GM18507 (cell line): ENCODE data around the gene PPTC7.
A peak's percentile ranks its signal among the peaks of the same experiment; 100 is the strongest.
"Not testable (repeated sequence)": the region's sequence is repeated elsewhere in the genome, so short reads cannot be mapped to it uniquely, and the experiment has no call there.

ENCODE experiments used
- DNase-seq: peaks from one replicate; pipeline ENCODE4 v3.0.0; 2011; ENCODE audit warnings: low read depth; ENCODE audit not compliant: insufficient read length; ENCODE audit errors: extremely low spot score
- FAIRE-seq: peaks from 2 replicates; lab custom pipeline; 2011; peaks lifted over from hg19 to GRCh38; lab: Jason Lieb, UNC

PPTC7 gene

GRCh38 chr12:110583137-110584059 lies at the start of gene PPTC7:
Gene PPTC7 (minus strand): TSS chr12:110583318. CDS start chr12:110583031, 287 bp downstream.
- FAIRE-seq (peak; percentile 93), DNase-seq (peak; percentile 87)

- DNase-seq, result no peak
- peak; percentile 69 for FAIRE-seq
These were observed 44.5 kb upstream of the PPTC7 start for GRCh38 chr12:110627500-110628195.

- DNase-seq (no peak), FAIRE-seq (no peak)
These were observed 39.5 kb upstream of the PPTC7 start for GRCh38 chr12:110622582-110622981.

- no peak for DNase-seq
- no peak for FAIRE-seq
These were observed 36.4 kb upstream of the PPTC7 start for GRCh38 chr12:110619534-110619953.

GRCh38 chr12:110616471-110617115 lies 33.5 kb upstream of the PPTC7 start:
- no peak for FAIRE-seq
- no peak for DNase-seq

- FAIRE-seq (no peak), DNase-seq (no peak)
These were observed 32.1 kb upstream of the PPTC7 start for GRCh38 chr12:110615171-110615570.

- FAIRE-seq, result peak; percentile 94
These were observed 30.9 kb upstream of the PPTC7 start, which contains the start of gene TCTN1 for GRCh38 chr12:110613771-110614684. Gene TCTN1 (plus strand): TSS chr12:110614129. CDS start chr12:110614183, 54 bp downstream.

GRCh38 chr12:110613071-110613770 lies 30.1 kb upstream of the PPTC7 start:
- DNase-seq (no peak), FAIRE-seq (no peak)

More at GRCh38 chr12:110613771-110614684, 30.9 kb upstream of the PPTC7 start, which contains the start of gene TCTN1:
- DNase-seq, result peak; percentile 94

GRCh38 chr12:110606253-110606611 lies 23.1 kb upstream of the PPTC7 start:
- DNase-seq, result no peak
- peak; percentile 54 for FAIRE-seq

GRCh38 chr12:110602085-110602814 lies 19.1 kb upstream of the PPTC7 start:
- peak; percentile 87 for FAIRE-seq
- DNase-seq, result not testable (repeated sequence)

- DNase-seq, result no peak
These were observed 17.1 kb upstream of the PPTC7 start for GRCh38 chr12:110600254-110600653.

GRCh38 chr12:110599334-110599733 lies 16.2 kb upstream of the PPTC7 start:
- no peak for DNase-seq
- no peak for FAIRE-seq

More at GRCh38 chr12:110600254-110600653, 17.1 kb upstream of the PPTC7 start:
- peak; percentile 78 for FAIRE-seq

- no peak for FAIRE-seq
These were observed 14.8 kb upstream of the PPTC7 start for GRCh38 chr12:110597885-110598284.

GRCh38 chr12:110592919-110593318 lies 9.8 kb upstream of the PPTC7 start:
- DNase-seq, FAIRE-seq: not testable (repeated sequence)

More at GRCh38 chr12:110597885-110598284, 14.8 kb upstream of the PPTC7 start:
- DNase-seq, result no peak

GRCh38 chr12:110592078-110592477 lies 9.0 kb upstream of the PPTC7 start:
- FAIRE-seq (no peak), DNase-seq (no peak)

GRCh38 chr12:110591451-110592051 lies 8.4 kb upstream of the PPTC7 start:
- FAIRE-seq (no peak), DNase-seq (no peak)

- FAIRE-seq, result peak; percentile 94
- peak; percentile 62 for DNase-seq
These were observed 7.7 kb upstream of the PPTC7 start for GRCh38 chr12:110590806-110591326.
